SK-N-SH (cell line): ENCODE results near the gene SNRK. TPM values are rescaled to one million over a fixed set of nuclear protein-coding genes. Genes with fewer than 3 reads are reported as not detected.

Source experiments
- polyA plus RNA-seq, 3 experiments: library from polyadenylated mRNA; depleted of rRNA; stranded (reverse); fragments of >200 nt; gene quantifications; 2 replicates each; pipeline ENCODE4 v1.2.3, GENCODE V29; 2012

SNRK gene
- polyA plus RNA-seq, 1 of the 3 experiments (the other 2 are of a cell fraction), result 3.6 TPM

Other genes with a start within 250 kb of the SNRK start
- gene POMGNT2, start 180.5 kb upstream of the SNRK start, polyA plus RNA-seq (2012; rRNA removed), result 18.5 and 20.6 TPM in 2 replicates